Nucleus accumbens (tissue), 56 donors: ENCODE results near the gene PRDM13.
"Not testable (repeated sequence)": the region's sequence is repeated elsewhere in the genome, so short reads cannot be mapped to it uniquely, and the experiment has no call there.

Source experiments
- DNase-seq, 56 donors: peaks; one replicate each; lab custom pipeline; 2025; lab: John Stamatoyannopoulos, UW

PRDM13 gene

DNA sequence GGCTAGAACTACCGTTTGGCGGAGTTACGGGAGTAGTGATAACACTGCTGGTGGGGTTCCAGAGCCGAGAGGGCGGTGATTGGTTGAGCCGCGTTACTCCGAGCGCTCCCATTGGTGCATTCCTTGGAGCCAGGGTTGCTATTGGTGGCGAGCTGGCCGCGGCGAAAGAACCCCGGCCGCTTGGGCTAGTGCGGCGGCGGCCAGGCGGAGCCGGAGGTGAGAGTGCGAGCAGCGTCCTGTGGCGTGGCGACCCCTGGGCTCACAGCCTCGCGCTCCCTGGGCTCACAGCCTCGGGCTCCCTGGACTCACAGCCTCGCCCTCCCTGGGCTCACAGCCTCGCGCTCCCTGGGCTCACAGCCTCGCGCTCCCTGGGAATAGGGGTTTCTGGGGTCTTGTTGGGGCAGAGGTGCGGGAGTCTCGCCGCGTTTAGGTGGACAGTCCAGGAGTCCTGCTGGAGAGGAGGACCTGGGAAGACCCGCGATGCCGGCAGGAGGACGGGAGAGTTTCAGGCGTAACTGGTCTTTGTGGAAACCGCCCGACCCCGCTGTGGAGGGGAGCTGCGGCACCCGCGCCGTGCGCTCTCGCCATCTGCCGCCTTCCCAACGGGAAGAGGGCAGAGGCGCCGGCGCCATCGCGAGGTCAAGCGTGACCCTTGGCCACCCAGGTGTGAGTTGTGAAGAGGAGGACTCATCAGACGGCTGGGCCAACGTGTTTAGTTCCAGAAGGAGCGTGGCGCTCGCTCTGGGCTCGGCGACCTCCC lies 12.2 kb downstream of the PRDM13 start:
- no peak for DNase-seq

DNA sequence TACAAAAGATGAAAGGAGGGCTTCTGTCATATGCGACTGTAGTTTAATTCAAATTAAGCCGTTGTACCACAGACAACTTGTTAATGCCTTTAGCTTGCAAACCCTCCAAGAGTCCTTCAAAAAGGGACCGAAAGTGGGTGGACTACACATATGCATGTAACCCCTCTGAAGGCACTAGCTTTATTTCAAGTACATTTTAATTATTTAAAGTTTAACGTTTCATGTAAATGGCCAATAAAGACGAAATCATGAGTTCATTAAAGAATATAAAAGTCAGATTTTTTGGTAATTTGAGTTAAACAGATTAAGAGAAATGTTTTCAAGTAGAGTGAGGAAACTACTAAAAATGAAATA lies 12.8 kb downstream of the PRDM13 start:
- no peak for DNase-seq

DNA sequence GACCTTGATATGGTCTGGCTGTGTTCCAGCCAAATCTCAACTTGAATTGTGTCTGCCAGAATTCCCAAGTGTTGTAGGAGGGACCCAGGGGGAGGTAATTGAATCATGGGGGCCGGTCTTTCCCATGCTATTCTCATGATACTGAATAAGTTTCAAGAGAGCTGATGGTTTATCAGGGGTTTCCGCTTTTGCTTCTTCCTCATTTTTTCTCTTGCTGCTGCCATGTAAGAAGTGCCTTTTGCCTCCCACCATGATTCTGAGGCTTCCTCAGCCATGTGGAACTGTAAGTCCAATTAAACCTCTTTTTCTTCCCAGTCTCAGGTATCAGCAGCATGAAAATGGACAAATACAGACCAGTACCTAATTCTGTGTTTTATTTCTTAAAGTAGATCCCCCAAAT lies 15.4 kb downstream of the PRDM13 start:
- not testable (repeated sequence) for DNase-seq

DNA sequence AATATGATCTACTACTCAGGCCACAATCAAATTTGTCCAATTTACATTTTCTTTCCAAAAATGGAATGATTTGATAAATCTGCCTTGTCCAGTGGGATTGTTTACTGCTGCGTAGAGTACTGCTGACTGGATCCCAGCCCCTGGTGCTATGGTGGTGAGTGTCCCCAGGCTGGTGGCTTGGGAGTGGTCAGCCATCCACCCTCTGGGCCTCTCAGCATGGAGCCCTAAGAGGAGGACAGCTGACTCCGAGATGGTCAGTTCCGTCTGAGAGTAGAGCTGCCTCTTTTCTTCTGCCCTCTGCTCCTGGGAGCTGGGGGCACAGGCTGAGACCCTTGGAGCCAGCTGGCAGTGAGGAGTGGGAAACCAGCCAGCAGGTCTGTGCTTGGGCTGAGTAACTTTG lies 22.7 kb downstream of the PRDM13 start:
- no peak for DNase-seq

DNA sequence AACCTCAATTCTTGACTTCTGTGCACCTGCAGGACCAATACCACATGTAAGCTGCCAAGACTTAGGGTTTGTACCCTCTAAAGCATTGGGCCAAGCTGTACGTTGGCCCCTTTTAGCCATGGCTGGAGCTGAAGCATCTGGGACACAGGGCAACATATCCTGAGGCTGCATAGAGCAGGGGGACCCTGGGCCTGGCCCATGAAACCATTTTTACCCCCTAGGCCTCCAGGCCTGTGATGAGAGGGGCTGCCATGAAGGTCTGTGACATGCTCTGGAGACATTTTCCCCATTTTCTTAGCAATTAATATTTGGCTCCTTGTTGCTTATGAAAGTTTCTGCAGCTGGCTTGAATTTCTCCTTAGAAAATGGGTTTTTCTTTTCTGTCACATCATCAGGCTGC lies 31.0 kb downstream of the PRDM13 start:
- no peak for DNase-seq

DNA sequence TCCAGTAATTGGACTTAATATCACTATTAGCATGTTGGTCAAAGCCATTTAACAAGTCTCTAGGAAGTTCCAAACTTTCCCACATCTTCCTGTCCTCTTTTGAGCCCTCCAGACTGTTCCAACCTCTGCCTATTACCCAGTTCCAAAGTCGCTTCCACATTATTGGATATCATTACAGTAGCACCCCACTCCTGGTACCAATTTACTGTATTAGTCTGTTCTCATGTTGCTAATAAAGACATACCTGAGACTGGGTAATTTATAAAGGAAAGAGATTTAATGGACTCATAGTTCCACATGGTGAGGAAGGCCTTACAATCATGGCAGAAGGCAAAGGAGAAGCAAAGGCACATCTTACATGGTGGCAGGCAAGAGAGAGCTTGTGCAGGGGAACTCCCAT lies 31.7 kb downstream of the PRDM13 start:
- not testable (repeated sequence) for DNase-seq

DNA sequence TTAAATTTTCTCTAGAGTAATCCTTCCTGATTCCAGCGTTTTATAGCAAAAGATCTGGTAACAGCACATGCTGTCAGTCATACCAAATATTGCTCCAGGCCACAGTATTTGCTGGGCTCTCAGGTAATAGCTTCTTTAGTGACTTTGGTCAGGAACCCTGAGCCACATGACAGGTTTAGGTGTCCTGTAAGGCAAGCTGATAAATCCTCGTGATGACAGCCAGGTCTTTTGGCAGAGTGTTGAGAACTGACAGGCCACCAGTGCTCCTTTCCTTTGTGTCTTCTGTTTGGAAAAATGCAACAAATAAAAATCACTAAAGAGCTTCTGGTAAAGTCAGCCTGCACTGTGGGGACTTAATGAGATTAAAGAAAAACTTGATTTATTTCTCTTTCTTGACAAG lies 34.6 kb downstream of the PRDM13 start:
- DNase-seq, result no peak

DNA sequence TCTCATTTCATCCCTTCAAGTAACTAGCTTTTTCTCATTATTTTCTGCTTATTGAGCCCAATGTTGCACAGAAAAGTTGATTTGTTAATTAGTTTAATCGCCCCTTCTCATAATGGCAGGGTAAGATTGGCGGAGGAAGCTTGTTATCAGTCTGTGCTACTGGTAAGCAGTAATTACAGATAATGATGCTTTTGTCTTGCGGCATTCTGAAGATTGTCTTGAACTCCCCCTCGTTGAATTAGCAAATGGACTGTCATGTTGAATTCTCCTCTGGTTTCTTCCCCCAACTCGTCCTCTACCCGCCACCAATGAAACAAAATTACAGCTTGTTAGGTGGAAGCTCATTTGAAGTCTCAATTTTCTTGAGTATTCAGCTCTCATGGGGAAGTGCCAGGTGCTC lies 39.4 kb downstream of the PRDM13 start:
- no peak for DNase-seq

DNA sequence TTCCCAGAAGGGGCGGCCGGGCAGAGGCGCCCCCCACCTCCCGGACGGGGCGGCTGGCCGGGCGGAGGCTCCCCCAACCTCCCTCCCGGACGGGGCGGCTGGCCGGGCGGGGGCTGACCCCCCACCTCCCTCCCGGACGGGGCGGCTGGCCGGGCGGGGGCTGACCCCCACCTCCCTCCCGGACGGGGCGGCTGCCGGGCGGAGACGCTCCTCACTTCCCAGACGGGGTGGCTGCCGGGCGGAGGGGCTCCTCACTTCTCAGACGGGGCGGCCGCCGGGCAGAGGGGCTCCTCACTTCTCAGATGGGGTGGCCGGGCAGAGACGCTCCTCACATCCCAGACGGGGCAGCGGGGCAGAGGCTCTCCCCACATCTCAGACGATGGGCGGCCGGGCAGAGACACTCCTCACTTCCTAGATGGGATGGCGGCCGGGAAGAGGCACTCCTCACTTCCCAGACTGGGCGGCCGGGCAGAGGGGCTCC lies 43.5 kb downstream of the PRDM13 start:
- not testable (repeated sequence) for DNase-seq

DNA sequence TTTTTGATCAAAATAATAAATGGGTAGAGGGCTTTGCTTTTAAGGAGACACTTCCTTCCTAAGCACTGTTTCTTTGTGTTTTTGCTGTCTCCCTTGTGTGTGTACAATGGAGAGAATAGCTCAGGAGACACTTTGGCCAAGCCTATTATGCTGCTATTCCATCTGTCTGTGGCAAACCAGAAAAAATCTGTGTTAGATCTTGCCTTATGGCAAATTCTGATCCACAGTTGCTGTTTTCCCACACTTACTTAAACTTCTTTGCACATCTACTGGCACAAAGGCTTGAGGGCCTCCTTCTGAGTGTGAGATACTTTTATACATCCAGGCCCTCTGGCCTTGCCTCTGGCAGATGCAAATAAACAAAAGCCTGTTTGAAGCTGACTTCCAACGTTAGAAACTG lies 53.6 kb downstream of the PRDM13 start:
- DNase-seq, result no peak

DNA sequence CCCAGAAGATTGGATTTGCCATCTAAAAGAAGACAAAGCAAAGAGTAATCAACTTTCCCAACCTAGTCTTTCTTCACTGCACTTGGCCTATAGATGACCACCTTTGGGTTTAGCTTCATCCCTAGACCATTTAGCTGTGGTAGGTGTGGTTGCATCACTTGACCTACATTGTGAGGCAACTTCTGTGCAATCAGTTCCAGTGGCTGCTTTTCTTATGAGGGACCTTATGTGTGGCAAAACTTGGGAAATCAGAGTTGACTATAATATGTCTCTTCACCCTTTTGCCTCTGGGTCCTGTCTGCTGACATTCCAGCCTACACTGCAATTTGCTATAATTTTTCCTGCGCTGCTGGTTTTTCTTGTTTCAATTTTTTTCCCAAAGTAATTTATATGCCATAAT lies 55.2 kb downstream of the PRDM13 start:
- DNase-seq, result no peak

DNA sequence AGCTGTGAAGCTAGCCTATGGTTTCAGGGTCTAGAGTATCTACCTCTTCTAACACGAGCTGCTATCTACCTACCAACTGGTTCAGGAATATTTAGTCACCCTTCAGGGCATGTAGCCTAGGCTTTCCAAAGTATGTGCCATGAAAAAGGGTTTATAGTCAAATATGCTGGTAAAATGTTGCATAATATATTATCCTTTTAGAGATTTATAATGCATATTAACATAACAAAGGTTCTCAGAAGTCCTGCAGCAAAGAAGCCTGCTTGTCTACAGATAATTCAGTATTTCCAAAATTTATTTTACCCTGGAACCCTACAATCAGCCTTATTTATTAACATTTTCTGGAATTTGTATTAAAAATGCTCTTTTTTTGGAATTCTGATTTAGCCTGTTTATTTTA lies 56.0 kb downstream of the PRDM13 start:
- no peak for DNase-seq
